IMR-90 (cell line): ENCODE results near the gene PHKB. TPM values are rescaled to one million over a fixed set of nuclear protein-coding genes. Genes with fewer than 3 reads are reported as not detected.

Source experiments
- ATAC-seq: fragments of 200-7000 bp; cut with Tn5 transposase; 2 replicates; pipeline ENCODE4 v1.9.1; 2020; ENCODE audit warnings: low read depth, mild to moderate bottlenecking, moderate library complexity
- BruUV-seq: library from RNA; stranded (reverse); fragments of 400-500 nt; replicated peaks from 2 replicates; lab custom pipeline; 2021; lab: Mats Ljungman, UMichigan
- CTCF ChIA-PET: fragments of 300-600 bp; formaldehyde crosslinking; extraction: SDS; loops from one replicate; lab custom pipeline; 2021; ENCODE audit warnings: antibody characterized with exemption; lab: Yijun Ruan, JAX
- POLR2A ChIA-PET: fragments of 300-600 bp; sonication (Branson Sonifier 250); formaldehyde crosslinking; loops from one replicate; lab custom pipeline; 2022; ENCODE audit warnings: antibody characterized with exemption; ENCODE audit not compliant: unreplicated experiment; lab: Charles Lee
- DNase-seq: peaks from one replicate; pipeline ENCODE4 v3.0.0; 2013
- H2AFZ ChIP-seq: replicated peaks from 2 replicates; pipeline ENCODE3; 2013; ENCODE audit warnings: low read length, mild to moderate bottlenecking; ENCODE audit not compliant: poor library complexity
- H2AK5ac ChIP-seq: 2 replicates; pipeline ENCODE4 v1.6.1; 2013; ENCODE audit warnings: low read depth, low read length, inconsistent platforms
- H2AK9ac ChIP-seq: replicated peaks from 2 replicates; pipeline ENCODE3; 2013; ENCODE audit warnings: mild to moderate bottlenecking, low read depth, low read length, moderate library complexity; ENCODE audit not compliant: poor library complexity
- H2BK120ac ChIP-seq: 2 replicates; pipeline ENCODE4 v1.6.1; 2013; ENCODE audit warnings: low read depth, low read length, inconsistent platforms
- H2BK15ac ChIP-seq: 3 replicates; pipeline ENCODE4 v1.6.1; 2013; ENCODE audit warnings: low read depth, low read length, inconsistent platforms
- H2BK20ac ChIP-seq: 2 replicates; pipeline ENCODE4 v1.6.1; 2013; ENCODE audit warnings: low read depth, mild to moderate bottlenecking, inconsistent platforms, low read length, moderate library complexity
- H2BK5ac ChIP-seq: 2 replicates; pipeline ENCODE4 v1.6.1; 2013; ENCODE audit warnings: mild to moderate bottlenecking, low read depth, low read length, inconsistent platforms; ENCODE audit not compliant: poor library complexity, severe bottlenecking
- H3K14ac ChIP-seq: replicated peaks from 2 replicates; pipeline ENCODE4 v1.6.1; 2013; ENCODE audit warnings: low read depth, low read length, inconsistent platforms
- H3K18ac ChIP-seq: 2 replicates; pipeline ENCODE4 v1.6.1; 2013; ENCODE audit warnings: low read depth, low read length, control low read depth
- H3K23ac ChIP-seq: 2 replicates; pipeline ENCODE4 v1.6.1; 2013; ENCODE audit warnings: low read depth, low read length, inconsistent platforms
- H3K27ac ChIP-seq: 2 replicates; pipeline ENCODE4 v1.5.1; 2013; ENCODE audit warnings: mild to moderate bottlenecking, control low read depth, low read length; ENCODE audit not compliant: insufficient read depth
- H3K27me3 ChIP-seq: 2 replicates; pipeline ENCODE4 v1.6.1; 2013; ENCODE audit warnings: low read length; ENCODE audit not compliant: control insufficient read depth, insufficient read depth
- H3K36me3 ChIP-seq: 2 replicates; pipeline ENCODE4 v1.6.1; 2013; ENCODE audit warnings: low read length, mixed read lengths; ENCODE audit not compliant: control insufficient read depth, insufficient read depth
- H3K4ac ChIP-seq: 2 replicates; pipeline ENCODE4 v1.6.1; 2013; ENCODE audit warnings: low read depth, low read length, inconsistent platforms
- H3K4me1 ChIP-seq: 2 replicates; pipeline ENCODE4 v1.6.1; 2013; ENCODE audit warnings: low read length, mixed read lengths; ENCODE audit not compliant: control insufficient read depth, insufficient read depth
- H3K4me2 ChIP-seq: 2 replicates; pipeline ENCODE4 v1.6.1; 2013; ENCODE audit warnings: low read depth, mild to moderate bottlenecking, control low read depth, low read length, moderate library complexity
- H3K4me3 ChIP-seq: 2 replicates; pipeline ENCODE4 v1.5.1; 2013; ENCODE audit warnings: low read depth, mild to moderate bottlenecking, control low read depth, low read length, moderate library complexity; ENCODE audit not compliant: insufficient read depth
- H3K56ac ChIP-seq: 2 replicates; pipeline ENCODE4 v1.6.1; 2013; ENCODE audit warnings: low read length, inconsistent platforms; ENCODE audit not compliant: insufficient read depth; ENCODE audit errors: extremely low read depth
- H3K79me1 ChIP-seq, 2 experiments: 2 replicates each; pipeline ENCODE4 v1.6.1; 2013; ENCODE audit warnings: low read length in 2 of 2, inconsistent platforms in 1 of 2, low read depth in 1 of 2
- H3K9ac ChIP-seq: 2 replicates; pipeline ENCODE4 v1.6.1; 2013; ENCODE audit warnings: low read depth, low read length, control low read depth
- H3K9me1 ChIP-seq: 2 replicates; pipeline ENCODE4 v1.6.1; 2013; ENCODE audit warnings: low read length, inconsistent platforms; ENCODE audit not compliant: insufficient read depth
- H3K9me3 ChIP-seq: 2 replicates; pipeline ENCODE4 v1.6.1; 2013; ENCODE audit warnings: low read length; ENCODE audit not compliant: control insufficient read depth, insufficient read depth
- H4K20me1 ChIP-seq: 2 replicates; pipeline ENCODE4 v1.6.1; 2013; ENCODE audit warnings: low read length, inconsistent platforms; ENCODE audit not compliant: insufficient read depth
- H4K5ac ChIP-seq: 2 replicates; pipeline ENCODE4 v1.6.1; 2013; ENCODE audit warnings: mild to moderate bottlenecking, low read depth, low read length, control low read depth
- H4K8ac ChIP-seq, 2 experiments: 2 replicates each; pipeline ENCODE4 v1.6.1; 2013; ENCODE audit warnings: low read depth in 2 of 2, low read length in 2 of 2, control low read depth in 1 of 2, inconsistent platforms in 1 of 2
- H4K91ac ChIP-seq: 2 replicates; pipeline ENCODE4 v1.6.1; 2013; ENCODE audit warnings: low read depth, low read length, inconsistent platforms; ENCODE audit not compliant: insufficient read depth
- BHLHE40 ChIP-seq: fragments of 150-350 bp; IDR thresholded peaks from 2 replicates; pipeline ENCODE4 v1.6.1; 2016; ENCODE audit warnings: mild to moderate bottlenecking, low read depth, low read length
- CHD1 ChIP-seq: IDR thresholded peaks from 2 replicates; pipeline ENCODE4 v1.6.1; 2012; ENCODE audit warnings: low read depth, low read length, improper control_type of control experiment
- MXI1 ChIP-seq: IDR thresholded peaks from 2 replicates; pipeline ENCODE4 v1.6.1; 2012; ENCODE audit warnings: low read depth, mild to moderate bottlenecking, low read length, moderate library complexity, borderline replicate concordance
- POLR2A ChIP-seq: IDR thresholded peaks from 2 replicates; pipeline ENCODE4 v1.6.1; 2012; ENCODE audit warnings: mild to moderate bottlenecking, low read depth, low read length
- WGBS, 2 experiments: methylation state at CpG; one replicate each; pipeline versions ENCODE4 v1.1.5 to v1.1.7; 2013; ENCODE audit warnings: missing lambda C conversion rate in 2 of 2; ENCODE audit not compliant: insufficient read length in 1 of 2; ENCODE audit errors: extremely low coverage in 2 of 2; 5-methylcytosine and 5-hydroxymethylcytosine counted together
- dilution Hi-C: fragments of 300-500 bp; cut with HindIII; formaldehyde crosslinking; loops from one replicate; pipeline ENCODE4 v1.14.3; 2018; ENCODE audit warnings: low sequenced_read_pairs; ENCODE audit not compliant: unreplicated experiment
- in situ Hi-C: fragments of 300-500 bp; cut with MboI; formaldehyde crosslinking; loops from 3 replicates; pipeline ENCODE4 v1.14.3; 2019; ENCODE audit warnings: low sequenced_read_pairs, inconsistent platforms, mixed read lengths
- intact Hi-C: fragments of 100-400 bp; cut with micrococcal nuclease; formaldehyde crosslinking; loops from 2 replicates; pipeline ENCODE4 v1.10.0; 2022
- polyA plus RNA-seq, 3 experiments: library from polyadenylated mRNA; depleted of rRNA; stranded (reverse); fragments of >200 nt; gene quantifications; 2 replicates each; pipeline ENCODE4 v1.2.3, GENCODE V29; 2012; ENCODE audit warnings: low replicate concordance in 1 of 3
- total RNA-seq: library from RNA; depleted of rRNA; stranded (reverse); fragments of >200 nt; gene quantifications from 2 replicates; pipeline ENCODE4 v1.2.3, GENCODE V29; 2012
- TF ChIP-seq, protein P1 (sequence below): fragments of 150-350 bp; IDR thresholded peaks from 2 replicates; pipeline ENCODE4 v1.6.1; 2016; ENCODE audit warnings: low read depth, mild to moderate bottlenecking, low read length, moderate library complexity, borderline replicate concordance
- TF ChIP-seq, protein P2 (sequence below): fragments of 150-350 bp; IDR thresholded peaks from 2 replicates; pipeline ENCODE4 v1.6.1; 2017; ENCODE audit warnings: mild to moderate bottlenecking, antibody characterized with exemption, low read length, low read depth

The PHKB gene
- total and polyA plus RNA-seq, 2 of the 4 experiments (the other 2 are of a cell fraction): 24.2 to 58.6 TPM

GRCh38 chr16:47613251-47613650 is 152.1 kb downstream of the PHKB start:
- H2AFZ ChIP-seq: no peak overlapping the region
- H4K91ac ChIP-seq: no peak overlapping the region
- H2AK5ac ChIP-seq: no peak overlapping the region
- no peak overlapping the region for H3K4ac ChIP-seq
- DNase-seq (no peak), ATAC-seq (no peak)
- no peaks in the 10 kb centered on the region for H3K4me1 ChIP-seq
- H3K56ac ChIP-seq: no peak overlapping the region
- H2AK9ac ChIP-seq: no peak overlapping the region
- H3K9me1 ChIP-seq: peaks cover 3% of the 10 kb centered on the region; the same call in 1 of the 2 replicates
- no peak overlapping the region for H3K4me2 ChIP-seq
- H3K27ac ChIP-seq: no peak overlapping the region
- no CpG with 5 or more reads among the region's 1 CpG for WGBS, 2 experiments
- no peak overlapping the region for H3K18ac ChIP-seq
- ChIA-PET POLR2A (no interaction called here), CTCF (no interaction called here)
- H3K14ac ChIP-seq: no peak overlapping the region
- H3K9ac ChIP-seq: no peak overlapping the region
- no peak overlapping the region for H2BK20ac ChIP-seq
- no peak overlapping the region for H2BK15ac ChIP-seq
- no peak overlapping the region for H3K23ac ChIP-seq
- 0 out of 2 replicates have a peak, but pooled peaks cover 2% of the 10 kb centered on the region for H3K36me3 ChIP-seq
- H4K20me1 ChIP-seq: no peaks in the 10 kb centered on the region
- no TSS peak for BruUV-seq
- dilution Hi-C loops (no loop called here), in situ Hi-C loops (no loop called here), intact Hi-C loops (no loop called here)
- TF ChIP-seq, protein P1, sequence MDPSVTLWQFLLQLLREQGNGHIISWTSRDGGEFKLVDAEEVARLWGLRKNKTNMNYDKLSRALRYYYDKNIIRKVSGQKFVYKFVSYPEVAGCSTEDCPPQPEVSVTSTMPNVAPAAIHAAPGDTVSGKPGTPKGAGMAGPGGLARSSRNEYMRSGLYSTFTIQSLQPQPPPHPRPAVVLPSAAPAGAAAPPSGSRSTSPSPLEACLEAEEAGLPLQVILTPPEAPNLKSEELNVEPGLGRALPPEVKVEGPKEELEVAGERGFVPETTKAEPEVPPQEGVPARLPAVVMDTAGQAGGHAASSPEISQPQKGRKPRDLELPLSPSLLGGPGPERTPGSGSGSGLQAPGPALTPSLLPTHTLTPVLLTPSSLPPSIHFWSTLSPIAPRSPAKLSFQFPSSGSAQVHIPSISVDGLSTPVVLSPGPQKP: no peak
- TF ChIP-seq MXI1: no peak
- no peak for TF ChIP-seq CHD1
- TF ChIP-seq, protein P2, sequence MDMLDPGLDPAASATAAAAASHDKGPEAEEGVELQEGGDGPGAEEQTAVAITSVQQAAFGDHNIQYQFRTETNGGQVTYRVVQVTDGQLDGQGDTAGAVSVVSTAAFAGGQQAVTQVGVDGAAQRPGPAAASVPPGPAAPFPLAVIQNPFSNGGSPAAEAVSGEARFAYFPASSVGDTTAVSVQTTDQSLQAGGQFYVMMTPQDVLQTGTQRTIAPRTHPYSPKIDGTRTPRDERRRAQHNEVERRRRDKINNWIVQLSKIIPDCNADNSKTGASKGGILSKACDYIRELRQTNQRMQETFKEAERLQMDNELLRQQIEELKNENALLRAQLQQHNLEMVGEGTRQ: no peak
- no peak for TF ChIP-seq POLR2A
- no peak for TF ChIP-seq BHLHE40
- H3K4me3 ChIP-seq: no peak overlapping the region
- H4K8ac ChIP-seq: no peak overlapping the region
- no peak overlapping the region for H2BK120ac ChIP-seq
- H3K27me3 ChIP-seq: no peaks in the 10 kb centered on the region
- no peak overlapping the region for H2BK5ac ChIP-seq
- H3K9me3 ChIP-seq: no peaks in the 10 kb centered on the region
- peaks cover 0 to 6% of the 10 kb centered on the region in 2 experiments; a peak in 1 of 4 replicates for H3K79me1 ChIP-seq
- no peak overlapping the region for H4K5ac ChIP-seq
